LNCAP (cell line): ENCODE data around the gene TMEM164.

ENCODE experiments used
- CTCF ChIP-seq: fragments of 450-650 bp; IDR thresholded peaks from 2 replicates; pipeline ENCODE4 v1.5.1; 2017; ENCODE audit warnings: mild to moderate bottlenecking

TMEM164 gene

GRCh38 chrX:110036162-110037033, 33.5 kb downstream of the TMEM164 start:
- no peak for TF ChIP-seq CTCF

- TF ChIP-seq CTCF: no peak
Observed at GRCh38 chrX:110037178-110037577, 34.3 kb downstream of the TMEM164 start.

- TF ChIP-seq CTCF: no peak
Observed at GRCh38 chrX:110038900-110039299, 36.0 kb downstream of the TMEM164 start.

GRCh38 chrX:110041980-110042379, 39.1 kb downstream of the TMEM164 start:
- no peak for TF ChIP-seq CTCF

- TF ChIP-seq CTCF: no peak
Observed at GRCh38 chrX:110042496-110042895, 39.6 kb downstream of the TMEM164 start.

- TF ChIP-seq CTCF: no peak
Observed at GRCh38 chrX:110043506-110043905, 40.6 kb downstream of the TMEM164 start.

- TF ChIP-seq CTCF: no peak
Observed at GRCh38 chrX:110044346-110045249, 41.7 kb downstream of the TMEM164 start.
